HEK293T (cell line): ENCODE data around the gene SMC1B.
A peak's percentile ranks its signal among the peaks of the same experiment; 100 is the strongest.

ENCODE experiments used
- CTCF ChIA-PET: fragments of 350-600 bp; formaldehyde crosslinking; extraction: SDS; loops from one replicate; lab custom pipeline; 2021; ENCODE audit warnings: antibody characterized with exemption, inconsistent platforms; lab: Yijun Ruan, JAX
- POLR2A ChIA-PET: fragments of 350-600 bp; formaldehyde crosslinking; extraction: SDS; loops from one replicate; lab custom pipeline; 2020; ENCODE audit warnings: antibody characterized with exemption, inconsistent platforms; lab: Yijun Ruan, JAX
- DNase-seq: peaks from one replicate; pipeline ENCODE4 v3.0.0; 2012; ENCODE audit warnings: mixed read lengths; ENCODE audit errors: extremely low spot score
- ARNT ChIP-seq: fragments of 450-650 bp; IDR thresholded peaks from 2 replicates; pipeline ENCODE4 v1.6.1; 2017; ENCODE audit warnings: mild to moderate bottlenecking
- BHLHE40 ChIP-seq: fragments of 450-650 bp; IDR thresholded peaks from 2 replicates; pipeline ENCODE4 v1.6.1; 2016; ENCODE audit warnings: mild to moderate bottlenecking, moderate library complexity, borderline replicate concordance
- CTBP1 ChIP-seq: fragments of 450-650 bp; IDR thresholded peaks from 2 replicates; pipeline ENCODE4 v1.6.1; 2016; ENCODE audit warnings: borderline replicate concordance
- ELF4 ChIP-seq: fragments of 450-650 bp; IDR thresholded peaks from 2 replicates; pipeline ENCODE4 v1.6.1; 2017; ENCODE audit warnings: antibody characterized with exemption
- FOXA1 ChIP-seq: fragments of 450-650 bp; IDR thresholded peaks from 2 replicates; pipeline ENCODE4 v1.6.1; 2016; ENCODE audit warnings: mild to moderate bottlenecking
- FOXK2 ChIP-seq: fragments of 450-650 bp; IDR thresholded peaks from 2 replicates; pipeline ENCODE4 v1.6.1; 2016; ENCODE audit warnings: mild to moderate bottlenecking
- FOXM1 ChIP-seq: fragments of 450-650 bp; IDR thresholded peaks from 2 replicates; pipeline ENCODE4 v1.6.1; 2017; ENCODE audit warnings: mild to moderate bottlenecking, borderline replicate concordance
- HDGF ChIP-seq: fragments of 450-650 bp; IDR thresholded peaks from 2 replicates; pipeline ENCODE4 v1.6.1; 2017; ENCODE audit warnings: antibody characterized with exemption, borderline replicate concordance
- L3MBTL2 ChIP-seq: fragments of 450-650 bp; conservative IDR thresholded peaks from 2 replicates; pipeline ENCODE4 v1.6.1; 2016; ENCODE audit warnings: mild to moderate bottlenecking
- LEF1 ChIP-seq: fragments of 450-650 bp; IDR thresholded peaks from 2 replicates; pipeline ENCODE4 v1.6.1; 2017; ENCODE audit warnings: mild to moderate bottlenecking, borderline replicate concordance
- NFRKB ChIP-seq: fragments of 450-650 bp; IDR thresholded peaks from 2 replicates; pipeline ENCODE4 v1.6.1; 2016; ENCODE audit warnings: mild to moderate bottlenecking, moderate library complexity
- PKNOX1 ChIP-seq: fragments of 450-650 bp; IDR thresholded peaks from 2 replicates; pipeline ENCODE4 v1.6.1; 2016
- SP1 ChIP-seq: fragments of 450-650 bp; IDR thresholded peaks from 2 replicates; pipeline ENCODE4 v1.6.1; 2017
- SUZ12 ChIP-seq: fragments of 450-650 bp; IDR thresholded peaks from 2 replicates; pipeline ENCODE4 v1.6.1; 2016; ENCODE audit warnings: mild to moderate bottlenecking
- TARDBP ChIP-seq: fragments of 450-650 bp; IDR thresholded peaks from 2 replicates; pipeline ENCODE4 v1.6.1; 2016
- ZNF384 ChIP-seq: fragments of 450-650 bp; IDR thresholded peaks from 2 replicates; pipeline ENCODE4 v1.6.1; 2016

The SMC1B gene

GRCh38 chr22:45435544-45436139 lies 22.2 kb upstream of the SMC1B start:
- ChIA-PET CTCF (interaction anchor here (0.7 kb wide), 1 partner anchor 226 kb away, joined by 3 read pairs; no protein-coding TSS in a partner anchor), POLR2A (no interaction called here)
- DNase-seq: peak; percentile 87
- TF ChIP-seq HDGF: no peak
- TF ChIP-seq BHLHE40: no peak
- peak; percentile 47 for TF ChIP-seq L3MBTL2
- TF ChIP-seq FOXA1: no peak
- peak; percentile 87 for TF ChIP-seq ZNF384
- TF ChIP-seq ELF4: no peak
- no peak for TF ChIP-seq TARDBP
- TF ChIP-seq ARNT: no peak

DNA sequence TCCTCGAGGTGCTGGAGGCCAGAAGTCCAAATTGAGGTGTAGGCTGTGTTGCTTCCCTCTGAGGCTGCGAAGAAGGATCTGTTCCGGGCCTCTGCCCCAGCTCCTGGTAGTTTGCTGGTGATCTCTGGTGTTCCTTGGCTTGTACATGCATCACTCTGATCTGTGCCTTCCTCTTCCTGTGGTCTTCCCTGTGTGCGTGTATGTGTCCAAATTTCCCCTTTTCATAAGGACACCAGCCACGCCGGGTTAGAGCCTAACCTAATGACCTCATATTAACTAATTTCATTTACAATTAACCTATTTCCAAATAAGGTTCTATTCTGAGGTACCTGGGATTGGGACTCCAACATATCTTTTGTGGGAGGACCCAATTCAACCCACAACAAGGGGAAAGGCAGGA lies 21.6 kb upstream of the SMC1B start:
- no peak for DNase-seq
- POLR2A ChIA-PET: no interaction called here
- CTCF ChIA-PET: no interaction called here
- TF ChIP-seq SUZ12: no peak
- TF ChIP-seq HDGF: no peak
- TF ChIP-seq CTBP1: no peak
- no peak for TF ChIP-seq ZNF384
- no peak for TF ChIP-seq LEF1
- no peak for TF ChIP-seq ARNT
- no peak for TF ChIP-seq ELF4
- TF ChIP-seq FOXA1: no peak
- TF ChIP-seq L3MBTL2: no peak
- no peak for TF ChIP-seq FOXM1
- no peak for TF ChIP-seq FOXK2

DNA sequence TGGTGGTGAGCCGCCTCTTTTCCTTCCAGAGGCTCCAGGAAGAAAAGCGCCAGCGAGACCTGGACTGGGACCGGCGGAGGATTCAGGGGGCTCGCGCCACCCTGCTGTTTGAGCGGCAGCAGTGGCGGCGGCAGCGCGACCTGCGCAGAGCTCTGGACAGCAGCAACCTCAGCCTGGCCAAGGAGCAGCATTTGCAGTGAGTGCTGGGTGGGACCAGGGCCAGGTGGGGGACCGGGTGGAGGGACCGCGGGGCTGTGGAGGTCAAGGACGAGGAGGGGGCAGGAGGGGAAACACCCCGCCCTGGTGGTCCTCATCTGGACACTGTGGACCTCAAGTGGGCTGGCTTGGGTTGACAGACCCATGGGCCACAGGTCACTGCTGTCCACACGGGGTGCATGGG lies 17.5 kb upstream of the SMC1B start:
- CTCF ChIA-PET: no interaction called here
- POLR2A ChIA-PET: no interaction called here
- no peak for TF ChIP-seq LEF1
- no peak for TF ChIP-seq FOXA1
- no peak for TF ChIP-seq ZNF384
- TF ChIP-seq BHLHE40: no peak
- no peak for TF ChIP-seq PKNOX1
- no peak for TF ChIP-seq NFRKB
- TF ChIP-seq SP1: no peak
- TF ChIP-seq L3MBTL2: no peak
- no peak for TF ChIP-seq HDGF
- TF ChIP-seq TARDBP: no peak
- TF ChIP-seq SUZ12: no peak
- DNase-seq: no peak

- ChIA-PET CTCF (no interaction called here), POLR2A (no interaction called here)
- no peak for DNase-seq
- TF ChIP-seq FOXM1: no peak
- no peak for TF ChIP-seq BHLHE40
- no peak for TF ChIP-seq CTBP1
- TF ChIP-seq SUZ12: no peak
- TF ChIP-seq NFRKB: no peak
- TF ChIP-seq ARNT: no peak
- no peak for TF ChIP-seq TARDBP
- TF ChIP-seq HDGF: no peak
- no peak for TF ChIP-seq ELF4
- no peak for TF ChIP-seq LEF1
- TF ChIP-seq L3MBTL2: no peak
- TF ChIP-seq FOXK2: no peak
- no peak for TF ChIP-seq FOXA1
- TF ChIP-seq ZNF384: no peak
- TF ChIP-seq SP1: no peak
- TF ChIP-seq PKNOX1: no peak
Observed at GRCh38 chr22:45429981-45430775, 16.8 kb upstream of the SMC1B start.

GRCh38 chr22:45429424-45429823 lies 16.0 kb upstream of the SMC1B start:
- DNase-seq: no peak
- ChIA-PET CTCF (no interaction called here), POLR2A (no interaction called here)
- TF ChIP-seq TARDBP (no peak), LEF1 (no peak), L3MBTL2 (no peak), FOXA1 (no peak), PKNOX1 (no peak), CTBP1 (no peak), FOXM1 (no peak), ELF4 (no peak)
